NCI-H146 treated with DMSO at 0.1 percent for 48 hours (cell line): ENCODE results near the gene P2RX2.

Experiments used
- DNase-seq: peaks from one replicate; lab custom pipeline; 2025; ENCODE audit not compliant: unreplicated experiment; lab: John Stamatoyannopoulos, UW

The P2RX2 gene

GRCh38 chr12:132660052-132660451 is 41.5 kb downstream of the P2RX2 start:
- no peak for DNase-seq

- DNase-seq = no peak
Measured at GRCh38 chr12:132660996-132661395, 42.4 kb downstream of the P2RX2 start.

- no peak for DNase-seq
Measured at GRCh38 chr12:132661972-132662371, 43.4 kb downstream of the P2RX2 start.

- DNase-seq = no peak
Measured at GRCh38 chr12:132662901-132663755, 44.6 kb downstream of the P2RX2 start.

- DNase-seq = no peak
Measured at GRCh38 chr12:132664206-132665148, 45.9 kb downstream of the P2RX2 start.

- DNase-seq = no peak
Measured at GRCh38 chr12:132665149-132665491, 46.5 kb downstream of the P2RX2 start.

GRCh38 chr12:132665794-132666193 is 47.2 kb downstream of the P2RX2 start:
- DNase-seq = no peak

- DNase-seq = no peak
Measured at GRCh38 chr12:132668191-132669088, 49.9 kb downstream of the P2RX2 start.

- no peak for DNase-seq
Measured at GRCh38 chr12:132669166-132669879, 50.7 kb downstream of the P2RX2 start.
